GM23338 (cell line): ENCODE measurements around the gene SPATA25. TPM values are rescaled to one million over a fixed set of nuclear protein-coding genes. Genes with fewer than 3 reads are reported as not detected.

ENCODE experiments used
- ATAC-seq: fragments of 200-7000 bp; cut with Tn5 transposase; 3 replicates; pipeline ENCODE4 v1.9.1; 2020
- DNase-seq: peaks from one replicate; pipeline ENCODE4 v3.0.0-alpha.2; 2015; ENCODE audit warnings: low spot score
- H2AFZ ChIP-seq: fragments of 200-600 bp; sonication (generic); 2 replicates; pipeline ENCODE4 v1.8.0; 2016; ENCODE audit warnings: antibody characterized with exemption, mild to moderate bottlenecking, moderate library complexity
- H3F3A ChIP-seq: fragments of 200-600 bp; sonication (generic); replicated peaks from 2 replicates; pipeline ENCODE4 v1.8.0; 2017; ENCODE audit warnings: antibody characterized with exemption, mixed run types, low read depth
- H3K27ac ChIP-seq: fragments of 200-600 bp; sonication (generic); 2 replicates; pipeline ENCODE4 v1.6.1; 2016; ENCODE audit warnings: low read depth
- H3K27me3 ChIP-seq: fragments of 200-600 bp; sonication (generic); 2 replicates; pipeline ENCODE4 v1.8.0; 2016; ENCODE audit warnings: mild to moderate bottlenecking, mixed run types, moderate library complexity; ENCODE audit not compliant: insufficient read depth
- H3K36me3 ChIP-seq: fragments of 200-600 bp; sonication (generic); 2 replicates; pipeline ENCODE4 v1.8.0; 2016; ENCODE audit warnings: mild to moderate bottlenecking; ENCODE audit not compliant: insufficient read depth
- H3K4me1 ChIP-seq: fragments of 200-600 bp; sonication (generic); 2 replicates; pipeline ENCODE4 v1.8.0; 2016; ENCODE audit warnings: mild to moderate bottlenecking, moderate library complexity; ENCODE audit not compliant: insufficient read depth
- H3K4me2 ChIP-seq: fragments of 200-600 bp; sonication (generic); 2 replicates; pipeline ENCODE4 v1.7.1; 2017; ENCODE audit warnings: mixed run types
- H3K4me3 ChIP-seq: fragments of 200-600 bp; sonication (generic); 2 replicates; pipeline ENCODE4 v1.6.1; 2016; ENCODE audit warnings: mixed run types
- H3K79me2 ChIP-seq: fragments of 200-600 bp; sonication (generic); replicated peaks from 2 replicates; pipeline ENCODE4 v1.8.0; 2017; ENCODE audit warnings: mild to moderate bottlenecking; ENCODE audit not compliant: insufficient read depth
- H3K9me2 ChIP-seq: fragments of 200-600 bp; sonication (generic); 2 replicates; pipeline ENCODE4 v1.8.0; 2017; ENCODE audit not compliant: insufficient read depth
- H4K20me1 ChIP-seq: fragments of 200-600 bp; sonication (generic); replicated peaks from 2 replicates; pipeline ENCODE4 v1.8.0; 2017; ENCODE audit warnings: mild to moderate bottlenecking; ENCODE audit not compliant: insufficient read depth
- H3K27ac Mint-ChIP-seq: 2 replicates; pipeline ENCODE4 v1.8.0; 2020; ENCODE audit warnings: inconsistent platforms, mild to moderate bottlenecking, moderate library complexity, mixed read lengths
- H3K27me3 Mint-ChIP-seq: 3 replicates; pipeline ENCODE4 v1.8.0; 2022; ENCODE audit warnings: low read depth, mild to moderate bottlenecking, moderate library complexity, mixed read lengths, inconsistent platforms; ENCODE audit not compliant: insufficient read depth, poor library complexity
- H3K36me3 Mint-ChIP-seq: 3 replicates; pipeline ENCODE4 v1.8.0; 2021; ENCODE audit warnings: low read depth, mild to moderate bottlenecking, inconsistent platforms, moderate library complexity, mixed read lengths
- H3K4me1 Mint-ChIP-seq: 3 replicates; pipeline ENCODE4 v1.8.0; 2020; ENCODE audit warnings: mild to moderate bottlenecking, inconsistent platforms, mixed read lengths
- H3K4me3 Mint-ChIP-seq: 3 replicates; pipeline ENCODE4 v1.8.0; 2021; ENCODE audit warnings: moderate library complexity, mild to moderate bottlenecking, inconsistent platforms, mixed read lengths
- H3K9me3 Mint-ChIP-seq: 3 replicates; pipeline ENCODE4 v1.8.0; 2020; ENCODE audit warnings: moderate library complexity, mild to moderate bottlenecking, inconsistent platforms, mixed read lengths
- CREB1 ChIP-seq: fragments of 250-450 bp; sonication (Bioruptor Pico); IDR thresholded peaks from 2 replicates; pipeline ENCODE4 v1.5.0; 2020; ENCODE audit warnings: low read depth, mild to moderate bottlenecking, moderate library complexity
- EZH2 ChIP-seq: fragments of 200-600 bp; sonication (generic); IDR thresholded peaks from one replicate; pipeline ENCODE4 v1.8.0; 2017; ENCODE audit warnings: antibody characterized with exemption, mild to moderate bottlenecking, low read depth; ENCODE audit not compliant: unreplicated experiment
- EZH2phosphoT487 ChIP-seq: fragments of 200-600 bp; sonication (generic); IDR thresholded peaks from one replicate; pipeline ENCODE4 v1.8.1; 2018; ENCODE audit warnings: antibody characterized with exemption; ENCODE audit not compliant: unreplicated experiment
- JUNB ChIP-seq: IDR thresholded peaks from one replicate; pipeline ENCODE4 v1.6.1; 2016; ENCODE audit warnings: antibody characterized with exemption; ENCODE audit not compliant: unreplicated experiment
- NANOG ChIP-seq: IDR thresholded peaks from 2 replicates; pipeline ENCODE4 v1.6.1; 2016; ENCODE audit warnings: antibody characterized with exemption, borderline replicate concordance
- POLR2AphosphoS5 ChIP-seq: IDR thresholded peaks from 2 replicates; pipeline ENCODE4 v1.6.1; 2016; ENCODE audit warnings: antibody characterized with exemption, low read depth
- STAT1 ChIP-seq: IDR thresholded peaks from one replicate; pipeline ENCODE4 v1.6.1; 2016; ENCODE audit warnings: antibody characterized with exemption; ENCODE audit not compliant: unreplicated experiment
- ZNF114 ChIP-seq: fragments of 250-450 bp; sonication (Bioruptor Pico); IDR thresholded peaks from 2 replicates; pipeline ENCODE4 v1.5.0; 2020; ENCODE audit warnings: mild to moderate bottlenecking, moderate library complexity
- ZNF331 ChIP-seq: fragments of 250-450 bp; sonication (Bioruptor Pico); IDR thresholded peaks from 2 replicates; pipeline ENCODE4 v1.5.0; 2020; ENCODE audit warnings: low read depth, mild to moderate bottlenecking, moderate library complexity
- polyA plus RNA-seq: library from polyadenylated mRNA; unstranded; fragments of >200 nt; fragmentation: Nextera tagmentation; extraction: Ambion mirVana; gene quantifications from 2 replicates; pipeline ENCODE4 v1.2.1, GENCODE V29; 2016
- total RNA-seq: library from RNA; depleted of rRNA; stranded (reverse); fragments of >200 nt; shearing (Covaris generic); gene quantifications from 2 replicates; pipeline ENCODE4 v1.2.3, GENCODE V29; 2014
- TF ChIP-seq, protein P1 (sequence below): IDR thresholded peaks from one replicate; pipeline ENCODE4 v1.6.1; 2018; ENCODE audit warnings: antibody characterized with exemption; ENCODE audit not compliant: unreplicated experiment
- TF ChIP-seq, protein P2 (sequence below): IDR thresholded peaks from 2 replicates; pipeline ENCODE4 v1.6.1; 2016; ENCODE audit warnings: antibody characterized with exemption
- TF ChIP-seq, protein P3 (sequence below): fragments of 250-450 bp; sonication (Bioruptor Pico); IDR thresholded peaks from 2 replicates; pipeline ENCODE4 v1.5.0; 2020; ENCODE audit warnings: mild to moderate bottlenecking, moderate library complexity
- TF ChIP-seq, protein P4 (sequence below), 2 experiments: fragments of 200-600 bp in 1 of 2; sonication (generic) in 1 of 2; conservative IDR thresholded peaks; 2 replicates each; pipeline versions ENCODE4 v1.5.1 to v1.6.1; 2016 to 2017; ENCODE audit warnings: antibody characterized with exemption in 2 of 2, low read depth in 2 of 2, mild to moderate bottlenecking in 2 of 2, moderate library complexity in 1 of 2

The SPATA25 gene
- total and polyA plus RNA-seq, 2 experiments from 2014 or later = 7.5 TPM; not detected in 1

DNA sequence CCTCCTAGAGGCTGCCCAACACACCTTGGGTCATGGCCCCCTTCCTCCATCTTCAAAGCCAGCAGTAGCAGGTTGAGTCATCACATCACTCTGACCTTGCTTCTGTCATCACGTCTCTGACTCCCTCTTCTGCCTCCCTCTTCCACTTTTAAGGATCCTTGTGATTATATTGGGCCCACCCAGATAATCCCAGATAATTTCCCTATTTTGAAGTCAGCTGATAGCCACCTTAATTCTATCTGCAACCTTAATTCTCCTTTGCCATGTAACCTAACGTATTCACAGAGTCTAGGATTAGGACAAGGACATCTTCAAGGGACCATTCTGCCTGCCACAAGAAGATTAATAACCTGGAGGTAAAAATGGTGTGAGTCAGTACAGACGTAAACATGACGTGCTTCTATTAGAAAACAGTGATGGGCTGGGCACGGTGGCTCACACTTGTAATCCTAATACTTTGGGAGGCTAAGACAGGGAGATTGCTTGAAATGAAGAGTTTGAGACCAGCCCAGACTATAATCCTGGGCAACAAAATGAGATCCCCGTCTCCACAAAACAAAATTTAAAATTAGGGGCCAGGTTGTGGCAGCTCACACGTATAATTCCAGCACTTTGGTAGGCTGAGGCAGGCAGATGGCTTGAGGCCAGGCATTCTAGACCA is 26.7 kb downstream of the SPATA25 start:
- Histone ChIP-seq H3K36me3 (0 out of 2 replicates have a peak, but pooled peaks cover 3% of the 10 kb centered on the region), H3F3A (no peaks in the 10 kb centered on the region), H3K4me3 (no peak overlapping the region), H3K27ac (no peak overlapping the region), H3K9me2 (no peaks in the 10 kb centered on the region), H2AFZ (no peak overlapping the region), H4K20me1 (no peaks in the 10 kb centered on the region), H3K79me2 (peaks cover 19% of the 10 kb centered on the region), H3K27me3 (no peaks in the 10 kb centered on the region), H3K4me1 (peaks cover 26% of the 10 kb centered on the region), H3K4me2 (no peak overlapping the region)
- DNase-seq (no peak), ATAC-seq (no peak)
- H3K36me3 Mint-ChIP-seq = peaks cover 3% of the 10 kb centered on the region; the same call in 2 of the 3 replicates
- no peak overlapping the region for H3K27ac Mint-ChIP-seq
- H3K27me3 Mint-ChIP-seq = peaks cover 3% of the 10 kb centered on the region
- no peaks in the 10 kb centered on the region for H3K9me3 Mint-ChIP-seq
- TF ChIP-seq, protein P1, sequence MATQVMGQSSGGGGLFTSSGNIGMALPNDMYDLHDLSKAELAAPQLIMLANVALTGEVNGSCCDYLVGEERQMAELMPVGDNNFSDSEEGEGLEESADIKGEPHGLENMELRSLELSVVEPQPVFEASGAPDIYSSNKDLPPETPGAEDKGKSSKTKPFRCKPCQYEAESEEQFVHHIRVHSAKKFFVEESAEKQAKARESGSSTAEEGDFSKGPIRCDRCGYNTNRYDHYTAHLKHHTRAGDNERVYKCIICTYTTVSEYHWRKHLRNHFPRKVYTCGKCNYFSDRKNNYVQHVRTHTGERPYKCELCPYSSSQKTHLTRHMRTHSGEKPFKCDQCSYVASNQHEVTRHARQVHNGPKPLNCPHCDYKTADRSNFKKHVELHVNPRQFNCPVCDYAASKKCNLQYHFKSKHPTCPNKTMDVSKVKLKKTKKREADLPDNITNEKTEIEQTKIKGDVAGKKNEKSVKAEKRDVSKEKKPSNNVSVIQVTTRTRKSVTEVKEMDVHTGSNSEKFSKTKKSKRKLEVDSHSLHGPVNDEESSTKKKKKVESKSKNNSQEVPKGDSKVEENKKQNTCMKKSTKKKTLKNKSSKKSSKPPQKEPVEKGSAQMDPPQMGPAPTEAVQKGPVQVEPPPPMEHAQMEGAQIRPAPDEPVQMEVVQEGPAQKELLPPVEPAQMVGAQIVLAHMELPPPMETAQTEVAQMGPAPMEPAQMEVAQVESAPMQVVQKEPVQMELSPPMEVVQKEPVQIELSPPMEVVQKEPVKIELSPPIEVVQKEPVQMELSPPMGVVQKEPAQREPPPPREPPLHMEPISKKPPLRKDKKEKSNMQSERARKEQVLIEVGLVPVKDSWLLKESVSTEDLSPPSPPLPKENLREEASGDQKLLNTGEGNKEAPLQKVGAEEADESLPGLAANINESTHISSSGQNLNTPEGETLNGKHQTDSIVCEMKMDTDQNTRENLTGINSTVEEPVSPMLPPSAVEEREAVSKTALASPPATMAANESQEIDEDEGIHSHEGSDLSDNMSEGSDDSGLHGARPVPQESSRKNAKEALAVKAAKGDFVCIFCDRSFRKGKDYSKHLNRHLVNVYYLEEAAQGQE = no peak
- TF ChIP-seq STAT1 (no peak), ZNF114 (CRISPR knock-in tag) (no peak), EZH2phosphoT487 (no peak), POLR2AphosphoS5 (no peak), ZNF331 (CRISPR knock-in tag) (no peak), NANOG (no peak), JUNB (no peak), EZH2 (no peak), CREB1 (CRISPR knock-in tag) (no peak)
- TF ChIP-seq, protein P2, sequence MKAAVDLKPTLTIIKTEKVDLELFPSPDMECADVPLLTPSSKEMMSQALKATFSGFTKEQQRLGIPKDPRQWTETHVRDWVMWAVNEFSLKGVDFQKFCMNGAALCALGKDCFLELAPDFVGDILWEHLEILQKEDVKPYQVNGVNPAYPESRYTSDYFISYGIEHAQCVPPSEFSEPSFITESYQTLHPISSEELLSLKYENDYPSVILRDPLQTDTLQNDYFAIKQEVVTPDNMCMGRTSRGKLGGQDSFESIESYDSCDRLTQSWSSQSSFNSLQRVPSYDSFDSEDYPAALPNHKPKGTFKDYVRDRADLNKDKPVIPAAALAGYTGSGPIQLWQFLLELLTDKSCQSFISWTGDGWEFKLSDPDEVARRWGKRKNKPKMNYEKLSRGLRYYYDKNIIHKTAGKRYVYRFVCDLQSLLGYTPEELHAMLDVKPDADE = no peak
- TF ChIP-seq, protein P3, sequence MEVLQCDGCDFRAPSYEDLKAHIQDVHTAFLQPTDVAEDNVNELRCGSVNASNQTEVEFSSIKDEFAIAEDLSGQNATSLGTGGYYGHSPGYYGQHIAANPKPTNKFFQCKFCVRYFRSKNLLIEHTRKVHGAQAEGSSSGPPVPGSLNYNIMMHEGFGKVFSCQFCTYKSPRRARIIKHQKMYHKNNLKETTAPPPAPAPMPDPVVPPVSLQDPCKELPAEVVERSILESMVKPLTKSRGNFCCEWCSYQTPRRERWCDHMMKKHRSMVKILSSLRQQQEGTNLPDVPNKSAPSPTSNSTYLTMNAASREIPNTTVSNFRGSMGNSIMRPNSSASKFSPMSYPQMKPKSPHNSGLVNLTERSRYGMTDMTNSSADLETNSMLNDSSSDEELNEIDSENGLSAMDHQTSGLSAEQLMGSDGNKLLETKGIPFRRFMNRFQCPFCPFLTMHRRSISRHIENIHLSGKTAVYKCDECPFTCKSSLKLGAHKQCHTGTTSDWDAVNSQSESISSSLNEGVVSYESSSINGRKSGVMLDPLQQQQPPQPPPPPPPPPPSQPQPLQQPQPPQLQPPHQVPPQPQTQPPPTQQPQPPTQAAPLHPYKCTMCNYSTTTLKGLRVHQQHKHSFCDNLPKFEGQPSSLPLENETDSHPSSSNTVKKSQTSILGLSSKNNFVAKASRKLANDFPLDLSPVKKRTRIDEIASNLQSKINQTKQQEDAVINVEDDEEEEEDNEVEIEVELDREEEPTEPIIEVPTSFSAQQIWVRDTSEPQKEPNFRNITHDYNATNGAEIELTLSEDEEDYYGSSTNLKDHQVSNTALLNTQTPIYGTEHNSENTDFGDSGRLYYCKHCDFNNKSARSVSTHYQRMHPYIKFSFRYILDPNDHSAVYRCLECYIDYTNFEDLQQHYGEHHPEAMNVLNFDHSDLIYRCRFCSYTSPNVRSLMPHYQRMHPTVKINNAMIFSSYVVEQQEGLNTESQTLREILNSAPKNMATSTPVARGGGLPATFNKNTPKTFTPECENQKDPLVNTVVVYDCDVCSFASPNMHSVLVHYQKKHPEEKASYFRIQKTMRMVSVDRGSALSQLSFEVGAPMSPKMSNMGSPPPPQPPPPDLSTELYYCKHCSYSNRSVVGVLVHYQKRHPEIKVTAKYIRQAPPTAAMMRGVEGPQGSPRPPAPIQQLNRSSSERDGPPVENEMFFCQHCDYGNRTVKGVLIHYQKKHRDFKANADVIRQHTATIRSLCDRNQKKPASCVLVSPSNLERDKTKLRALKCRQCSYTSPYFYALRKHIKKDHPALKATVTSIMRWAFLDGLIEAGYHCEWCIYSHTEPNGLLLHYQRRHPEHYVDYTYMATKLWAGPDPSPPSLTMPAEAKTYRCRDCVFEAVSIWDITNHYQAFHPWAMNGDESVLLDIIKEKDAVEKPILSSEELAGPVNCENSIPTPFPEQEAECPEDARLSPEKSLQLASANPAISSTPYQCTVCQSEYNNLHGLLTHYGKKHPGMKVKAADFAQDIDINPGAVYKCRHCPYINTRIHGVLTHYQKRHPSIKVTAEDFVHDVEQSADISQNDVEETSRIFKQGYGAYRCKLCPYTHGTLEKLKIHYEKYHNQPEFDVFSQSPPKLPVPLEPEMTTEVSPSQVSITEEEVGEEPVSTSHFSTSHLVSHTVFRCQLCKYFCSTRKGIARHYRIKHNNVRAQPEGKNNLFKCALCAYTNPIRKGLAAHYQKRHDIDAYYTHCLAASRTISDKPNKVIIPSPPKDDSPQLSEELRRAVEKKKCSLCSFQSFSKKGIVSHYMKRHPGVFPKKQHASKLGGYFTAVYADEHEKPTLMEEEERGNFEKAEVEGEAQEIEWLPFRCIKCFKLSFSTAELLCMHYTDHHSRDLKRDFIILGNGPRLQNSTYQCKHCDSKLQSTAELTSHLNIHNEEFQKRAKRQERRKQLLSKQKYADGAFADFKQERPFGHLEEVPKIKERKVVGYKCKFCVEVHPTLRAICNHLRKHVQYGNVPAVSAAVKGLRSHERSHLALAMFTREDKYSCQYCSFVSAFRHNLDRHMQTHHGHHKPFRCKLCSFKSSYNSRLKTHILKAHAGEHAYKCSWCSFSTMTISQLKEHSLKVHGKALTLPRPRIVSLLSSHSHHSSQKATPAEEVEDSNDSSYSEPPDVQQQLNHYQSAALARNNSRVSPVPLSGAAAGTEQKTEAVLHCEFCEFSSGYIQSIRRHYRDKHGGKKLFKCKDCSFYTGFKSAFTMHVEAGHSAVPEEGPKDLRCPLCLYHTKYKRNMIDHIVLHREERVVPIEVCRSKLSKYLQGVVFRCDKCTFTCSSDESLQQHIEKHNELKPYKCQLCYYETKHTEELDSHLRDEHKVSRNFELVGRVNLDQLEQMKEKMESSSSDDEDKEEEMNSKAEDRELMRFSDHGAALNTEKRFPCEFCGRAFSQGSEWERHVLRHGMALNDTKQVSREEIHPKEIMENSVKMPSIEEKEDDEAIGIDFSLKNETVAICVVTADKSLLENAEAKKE = no peak
- TF ChIP-seq, protein P4, sequence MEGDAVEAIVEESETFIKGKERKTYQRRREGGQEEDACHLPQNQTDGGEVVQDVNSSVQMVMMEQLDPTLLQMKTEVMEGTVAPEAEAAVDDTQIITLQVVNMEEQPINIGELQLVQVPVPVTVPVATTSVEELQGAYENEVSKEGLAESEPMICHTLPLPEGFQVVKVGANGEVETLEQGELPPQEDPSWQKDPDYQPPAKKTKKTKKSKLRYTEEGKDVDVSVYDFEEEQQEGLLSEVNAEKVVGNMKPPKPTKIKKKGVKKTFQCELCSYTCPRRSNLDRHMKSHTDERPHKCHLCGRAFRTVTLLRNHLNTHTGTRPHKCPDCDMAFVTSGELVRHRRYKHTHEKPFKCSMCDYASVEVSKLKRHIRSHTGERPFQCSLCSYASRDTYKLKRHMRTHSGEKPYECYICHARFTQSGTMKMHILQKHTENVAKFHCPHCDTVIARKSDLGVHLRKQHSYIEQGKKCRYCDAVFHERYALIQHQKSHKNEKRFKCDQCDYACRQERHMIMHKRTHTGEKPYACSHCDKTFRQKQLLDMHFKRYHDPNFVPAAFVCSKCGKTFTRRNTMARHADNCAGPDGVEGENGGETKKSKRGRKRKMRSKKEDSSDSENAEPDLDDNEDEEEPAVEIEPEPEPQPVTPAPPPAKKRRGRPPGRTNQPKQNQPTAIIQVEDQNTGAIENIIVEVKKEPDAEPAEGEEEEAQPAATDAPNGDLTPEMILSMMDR (conservative IDR thresholded peaks at IDR 0.05; ENCODE audit: low read depth in 2 of 2) = no peak
- peaks cover 28% of the 10 kb centered on the region for H3K4me1 Mint-ChIP-seq
- no peak overlapping the region for H3K4me3 Mint-ChIP-seq
